Uterus (tissue), 4 donors: Measurements from ENCODE around the gene CELA2A. TPM values are rescaled to one million over a fixed set of nuclear protein-coding genes. Genes with fewer than 3 reads are reported as not detected.

Experiments
- DNase-seq, 2 donors: peaks; one replicate each; pipeline ENCODE4 v3.0.0-alpha.2; 2019 to 2020
- H3K27ac ChIP-seq, 2 donors: fragments of 200-600 bp; sonication (generic); 1 replicate in 1 of 2; 2 replicates in 1 of 2; pipeline ENCODE4 v1.5.1; 2016 to 2018
- H3K27me3 ChIP-seq, 2 donors: fragments of 200-600 bp; sonication (generic); one replicate each; pipeline ENCODE4 v1.5.1; 2018 to 2019; ENCODE audit warnings: control low read depth in 1 of 2
- H3K36me3 ChIP-seq, 2 donors: fragments of 200-600 bp; sonication (generic); one replicate each; pipeline ENCODE4 v1.5.1; 2019; ENCODE audit warnings: control low read depth in 1 of 2
- H3K4me1 ChIP-seq, 2 donors: fragments of 200-600 bp; sonication (generic); one replicate each; pipeline ENCODE4 v1.5.1; 2018 to 2019; ENCODE audit warnings: control low read depth in 1 of 2
- H3K4me3 ChIP-seq, 2 donors: fragments of 200-600 bp; sonication (generic); 1 replicate in 1 of 2; 2 replicates in 1 of 2; pipeline ENCODE4 v1.5.1; 2018 to 2019; ENCODE audit warnings: mild to moderate bottlenecking in 1 of 2
- H3K9me3 ChIP-seq, 2 donors: fragments of 200-600 bp; sonication (generic); one replicate each; pipeline ENCODE4 v1.5.1; 2019; ENCODE audit warnings: control low read depth in 1 of 2
- CTCF ChIP-seq, 4 experiments: fragments of 200-600 bp in 2 of 4; fragments of 450-650 bp in 2 of 4; sonication (generic) in 2 of 4; IDR thresholded peaks; one replicate each; pipeline ENCODE4 v1.5.1; 2016 to 2019; ENCODE audit warnings: antibody characterized with exemption in 4 of 4, mild to moderate bottlenecking in 2 of 4, moderate library complexity in 1 of 4
- POLR2A ChIP-seq, 2 donors: fragments of 450-650 bp; IDR thresholded peaks; one replicate each; pipeline ENCODE4 v1.6.1; 2016; ENCODE audit warnings: antibody characterized with exemption in 2 of 2, mild to moderate bottlenecking in 1 of 2, moderate library complexity in 1 of 2
- intact Hi-C: fragments of 100-400 bp; cut with DNase I; formaldehyde crosslinking; loops from one replicate; pipeline ENCODE4 v1.15.1; 2023; ENCODE audit warnings: low total_unique reads
- total RNA-seq, 4 donors: library from RNA; depleted of rRNA in 3 of 4; stranded (reverse); fragments of >200 nt in 3 of 4; gene quantifications; one replicate each; pipeline versions ENCODE4 v1.1.0 to v1.2.4, GENCODE V29; 2014 to 2023
- donor health status: DM: yes; HTN: yes; CAD: no.

CELA2A gene
- total RNA-seq, 4 donors from 2014 or later = not detected

DNA sequence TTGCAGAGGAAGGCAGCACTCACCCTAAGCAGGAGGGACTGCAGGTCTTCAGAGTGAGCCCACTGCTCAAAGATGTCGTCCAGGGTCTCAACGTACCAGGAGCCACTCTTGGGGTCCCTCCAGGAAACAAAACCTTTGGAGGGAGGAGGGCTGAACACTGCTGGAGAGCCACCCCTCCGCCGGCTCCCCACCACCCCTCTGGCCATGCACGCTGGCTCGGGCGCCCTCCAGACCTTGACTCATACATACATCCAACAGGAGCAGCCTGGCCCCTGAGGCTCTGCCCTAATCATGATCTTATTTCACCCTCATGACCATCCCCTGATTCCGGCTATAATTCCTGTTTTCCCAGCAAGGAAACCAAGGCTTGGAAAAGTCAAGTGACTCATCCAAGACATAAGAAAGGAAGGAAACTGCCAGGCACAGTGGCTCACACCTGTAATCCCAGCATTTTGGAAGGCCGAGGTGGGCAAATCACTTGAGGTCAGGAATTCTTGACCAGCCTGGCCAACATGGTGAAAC is 37.4 kb downstream of the CELA2A start:
- Histone ChIP-seq H3K4me3 (no peak overlapping the region), H3K36me3 (no peaks in the 10 kb centered on the region), H3K27ac (no peak overlapping the region), H3K27me3 (no peaks in the 10 kb centered on the region), H3K4me1 (no peaks in the 10 kb centered on the region), H3K9me3 (no peaks in the 10 kb centered on the region)
- intact Hi-C loops = no loop called here
- no peak for TF ChIP-seq CTCF (IDR thresholded peaks at IDR 0.05)
- TF ChIP-seq POLR2A (IDR thresholded peaks at IDR 0.05) = no peak
- no peak for DNase-seq

GRCh38 chr1:15500184-15501178 is 43.9 kb downstream of the CELA2A start:
- Histone ChIP-seq H3K36me3 (no peaks in the 10 kb centered on the region), H3K4me3 (no peak overlapping the region), H3K27ac (no peak overlapping the region), H3K9me3 (no peaks in the 10 kb centered on the region), H3K27me3 (no peaks in the 10 kb centered on the region), H3K4me1 (no peaks in the 10 kb centered on the region)
- TF ChIP-seq CTCF (IDR thresholded peaks at IDR 0.05) = no peak
- TF ChIP-seq POLR2A (IDR thresholded peaks at IDR 0.05) = no peak
- no peak for DNase-seq
- intact Hi-C loops = no loop called here

- TF ChIP-seq CTCF (IDR thresholded peaks at IDR 0.05) (peak in 3 of 4 experiments; percentile 8 to 15 (median 11)), POLR2A (IDR thresholded peaks at IDR 0.05) (no peak)
- no peak for DNase-seq
- Histone ChIP-seq H3K27me3 (no peaks in the 10 kb centered on the region), H3K4me3 (no peak overlapping the region), H3K4me1 (no peaks in the 10 kb centered on the region), H3K27ac (no peak overlapping the region), H3K36me3 (no peaks in the 10 kb centered on the region), H3K9me3 (no peaks in the 10 kb centered on the region)
- intact Hi-C loops = no loop called here
Measured at GRCh38 chr1:15501208-15502032, 44.9 kb downstream of the CELA2A start.

- Histone ChIP-seq H3K36me3 (no peaks in the 10 kb centered on the region), H3K27ac (no peak overlapping the region), H3K4me1 (no peaks in the 10 kb centered on the region), H3K27me3 (no peaks in the 10 kb centered on the region), H3K4me3 (no peak overlapping the region), H3K9me3 (no peaks in the 10 kb centered on the region)
- intact Hi-C loops = no loop called here
- DNase-seq = no peak
- TF ChIP-seq CTCF (IDR thresholded peaks at IDR 0.05) = no peak
- TF ChIP-seq POLR2A (IDR thresholded peaks at IDR 0.05) = no peak
Measured at GRCh38 chr1:15504436-15504835, 47.9 kb downstream of the CELA2A start.
